NCI-H2196 treated with DMSO at 0.1 percent for 48 hours (cell line): ENCODE data around the gene SLC17A4.

ENCODE experiments used
- DNase-seq: peaks from one replicate; lab custom pipeline; 2025; ENCODE audit not compliant: unreplicated experiment; lab: John Stamatoyannopoulos, UW

Gene SLC17A4, protein sequence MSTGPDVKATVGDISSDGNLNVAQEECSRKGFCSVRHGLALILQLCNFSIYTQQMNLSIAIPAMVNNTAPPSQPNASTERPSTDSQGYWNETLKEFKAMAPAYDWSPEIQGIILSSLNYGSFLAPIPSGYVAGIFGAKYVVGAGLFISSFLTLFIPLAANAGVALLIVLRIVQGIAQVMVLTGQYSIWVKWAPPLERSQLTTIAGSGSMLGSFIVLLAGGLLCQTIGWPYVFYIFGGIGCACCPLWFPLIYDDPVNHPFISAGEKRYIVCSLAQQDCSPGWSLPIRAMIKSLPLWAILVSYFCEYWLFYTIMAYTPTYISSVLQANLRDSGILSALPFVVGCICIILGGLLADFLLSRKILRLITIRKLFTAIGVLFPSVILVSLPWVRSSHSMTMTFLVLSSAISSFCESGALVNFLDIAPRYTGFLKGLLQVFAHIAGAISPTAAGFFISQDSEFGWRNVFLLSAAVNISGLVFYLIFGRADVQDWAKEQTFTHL

DNA sequence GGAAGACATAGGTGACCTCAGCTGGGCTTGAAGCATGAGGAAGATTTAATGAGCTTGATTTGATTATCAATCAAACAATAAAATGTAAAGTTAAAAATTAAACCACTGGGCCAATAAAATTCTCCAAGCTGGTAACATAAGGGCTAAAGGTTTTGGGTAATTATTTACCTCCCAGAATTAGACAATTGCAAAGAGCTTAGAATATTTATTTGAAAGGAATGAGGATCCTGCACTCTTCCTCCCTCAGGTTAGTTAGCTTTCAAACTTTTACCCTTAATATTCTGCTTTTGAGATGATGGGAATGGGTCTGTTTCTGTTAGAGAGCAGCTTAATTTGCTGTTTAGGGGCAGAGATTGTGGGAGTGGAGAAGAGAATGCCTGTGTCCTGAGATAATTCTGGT, at the start of gene SLC17A4:
TSS of gene SLC17A4 (plus strand) at position 208 of the 400 bp plus-strand sequence. CDS start 7,221 bp downstream, outside the sequence.
- no peak for DNase-seq

DNA sequence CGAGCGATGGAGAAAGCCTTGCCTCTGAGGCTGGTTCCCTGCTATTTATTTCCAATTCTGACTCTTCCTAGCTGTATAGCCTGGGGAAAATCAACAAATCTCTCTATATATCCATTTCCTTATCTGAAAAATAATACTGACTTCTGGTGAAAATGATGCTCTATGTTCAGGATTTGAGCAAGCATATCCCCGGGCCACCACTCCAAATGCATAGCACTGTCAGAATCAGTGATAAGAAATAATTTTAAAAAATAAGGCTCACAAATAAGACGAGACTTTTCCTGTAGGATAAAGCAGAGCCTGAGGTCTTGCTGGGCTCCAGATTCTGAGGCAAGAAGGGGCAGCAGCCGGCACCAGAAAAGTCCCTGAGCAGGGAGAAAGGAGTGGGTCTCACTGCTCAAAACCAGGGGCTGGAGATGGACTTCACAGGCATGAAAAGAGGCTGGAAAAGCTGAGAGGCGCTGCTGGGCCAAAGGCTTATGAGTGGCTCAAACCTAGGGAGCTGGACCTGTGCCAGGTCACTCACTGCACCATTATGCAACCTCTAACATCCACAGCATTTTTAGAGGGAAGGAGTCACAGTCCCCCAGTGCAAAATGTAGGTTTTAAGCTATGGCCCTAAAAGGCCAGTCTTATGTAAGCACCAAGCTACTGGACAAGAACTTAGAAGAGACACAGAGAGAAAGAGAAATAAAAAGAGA, 48.1 kb upstream of the SLC17A4 start:
- DNase-seq: no peak

DNA sequence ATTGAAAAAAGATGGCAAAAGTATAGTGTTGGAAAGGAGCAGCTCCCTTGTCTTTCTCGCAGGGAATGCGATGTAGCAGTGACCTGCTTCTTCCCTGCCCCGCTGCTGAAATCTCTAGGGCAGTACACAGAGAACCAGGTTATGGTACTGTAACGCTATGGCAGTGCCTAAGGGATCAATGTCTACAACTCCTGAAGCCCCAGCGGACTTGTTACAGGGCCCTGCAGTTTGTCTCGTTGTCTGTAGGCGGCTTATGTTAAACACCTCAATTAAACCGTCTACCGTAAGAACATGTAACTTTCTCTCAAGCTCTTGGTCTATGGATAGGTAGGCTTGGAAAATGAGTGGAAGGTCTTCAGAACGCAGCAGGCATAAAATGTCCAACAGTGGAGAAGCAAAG, 44.8 kb upstream of the SLC17A4 start:
- no peak for DNase-seq

DNA sequence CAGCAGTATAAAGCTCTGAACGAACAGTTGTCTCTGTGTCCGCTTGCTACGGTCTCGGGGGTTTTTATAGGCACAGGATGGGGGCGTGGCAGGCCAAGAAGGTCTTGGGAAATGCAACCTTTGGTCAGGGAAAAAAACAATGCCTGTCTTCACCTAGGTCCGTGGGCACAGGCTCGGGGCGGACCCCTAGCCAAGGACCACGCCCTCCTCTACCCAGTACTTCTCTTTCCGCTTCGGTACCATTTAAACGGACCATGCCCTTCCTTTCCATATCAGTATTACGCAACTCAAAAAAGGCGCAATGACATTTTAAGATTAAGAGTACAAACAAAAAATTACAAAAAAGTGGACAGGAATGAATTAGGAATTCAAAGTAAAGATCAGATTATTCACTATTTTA, 44.3 kb upstream of the SLC17A4 start:
- no peak for DNase-seq

DNA sequence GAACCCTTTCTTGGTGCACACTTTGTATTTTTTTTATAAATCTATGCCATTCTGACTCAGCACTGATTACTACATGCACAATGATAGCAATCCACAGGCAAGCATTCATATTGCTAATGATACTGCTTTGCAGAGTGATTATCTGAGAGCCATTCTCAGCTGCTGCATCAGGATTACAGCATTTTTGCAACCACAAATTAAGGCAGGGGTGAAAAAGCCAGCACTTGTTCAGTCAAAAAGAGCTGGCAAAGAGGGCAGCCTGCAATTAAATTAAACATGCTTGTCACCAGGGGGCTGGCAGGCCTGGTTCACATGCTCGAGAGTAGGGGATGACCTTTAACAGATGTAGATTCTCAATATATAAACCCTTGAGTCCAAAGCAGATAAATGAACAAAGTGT, 40.7 kb upstream of the SLC17A4 start:
- DNase-seq: no peak

DNA sequence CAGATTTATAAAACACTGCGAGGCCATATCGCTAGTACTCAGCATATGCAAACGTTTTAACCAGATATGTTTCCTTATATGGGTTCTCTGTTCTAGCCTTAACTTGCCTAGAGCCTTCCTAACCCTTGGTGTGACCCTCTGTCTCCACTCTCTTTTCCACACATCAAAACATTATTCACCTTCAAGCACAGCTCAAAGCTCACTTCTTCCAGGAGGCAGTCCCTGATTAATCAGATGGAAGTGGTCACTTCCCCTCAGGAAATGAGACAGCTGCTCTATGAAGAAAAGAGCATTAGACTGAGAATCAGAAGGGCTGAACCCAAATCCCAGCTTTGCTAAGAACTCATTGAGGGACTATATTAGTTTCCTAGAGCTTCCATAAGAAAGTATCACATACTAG, 39.8 kb upstream of the SLC17A4 start:
- DNase-seq: no peak

DNA sequence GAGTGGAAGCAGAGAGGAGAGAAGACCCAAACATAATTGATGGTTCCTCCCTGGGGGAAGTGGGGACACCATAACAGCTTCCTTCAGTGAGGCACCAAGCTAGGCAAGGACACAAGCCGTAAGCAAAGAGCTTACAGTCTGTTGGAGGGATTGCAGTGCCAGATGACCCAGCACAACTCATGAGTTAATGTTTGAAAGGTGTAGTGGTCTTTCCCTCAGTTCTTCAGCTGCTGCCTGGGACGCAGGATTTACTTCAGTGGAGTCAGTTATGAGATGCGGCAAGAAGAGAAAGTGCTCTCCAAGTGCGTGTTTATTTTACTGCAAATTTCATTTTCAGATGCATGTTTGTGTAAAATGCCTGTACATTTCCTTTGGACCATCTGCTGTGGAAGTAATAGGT, 38.7 kb upstream of the SLC17A4 start:
- no peak for DNase-seq

DNA sequence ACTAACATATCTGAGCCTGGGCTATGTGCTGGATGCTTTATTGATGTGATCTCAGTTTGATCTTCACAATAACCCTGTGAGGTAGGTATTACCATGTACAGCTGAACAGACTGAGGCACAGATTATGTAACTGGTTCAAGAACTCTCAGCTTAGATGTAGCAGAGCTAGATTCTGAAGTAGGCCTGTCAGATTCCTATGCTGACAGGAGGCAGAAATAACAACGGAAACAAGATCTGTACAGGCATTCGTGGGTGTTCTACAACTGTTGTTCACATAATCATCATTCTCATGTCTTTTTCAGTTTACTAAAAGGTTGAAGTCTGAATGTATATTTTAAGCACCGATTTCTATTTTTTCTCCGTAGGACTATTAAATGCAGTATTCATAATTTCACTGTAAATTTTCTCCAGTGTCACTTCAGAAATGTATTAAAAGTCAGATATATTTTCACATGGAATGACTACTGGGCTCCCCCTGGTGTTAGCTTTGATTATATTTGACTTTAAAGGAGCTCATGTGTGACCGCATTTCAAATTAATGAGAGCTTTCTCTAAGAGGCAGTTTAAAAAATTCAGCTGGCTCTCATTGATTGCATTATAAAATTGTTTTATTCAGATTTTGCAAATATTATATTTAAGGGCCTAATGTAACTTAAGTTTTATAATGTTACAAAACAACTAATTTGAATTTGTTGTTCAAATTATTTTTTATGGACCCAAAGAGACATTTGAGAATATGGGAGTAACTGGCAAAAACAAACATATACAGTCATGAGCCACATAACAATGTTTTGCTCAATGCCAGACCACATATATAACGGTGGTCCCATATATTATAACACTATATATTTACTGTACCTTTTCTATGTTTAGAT, 36.4 kb upstream of the SLC17A4 start:
- peak; percentile 20 for DNase-seq

DNA sequence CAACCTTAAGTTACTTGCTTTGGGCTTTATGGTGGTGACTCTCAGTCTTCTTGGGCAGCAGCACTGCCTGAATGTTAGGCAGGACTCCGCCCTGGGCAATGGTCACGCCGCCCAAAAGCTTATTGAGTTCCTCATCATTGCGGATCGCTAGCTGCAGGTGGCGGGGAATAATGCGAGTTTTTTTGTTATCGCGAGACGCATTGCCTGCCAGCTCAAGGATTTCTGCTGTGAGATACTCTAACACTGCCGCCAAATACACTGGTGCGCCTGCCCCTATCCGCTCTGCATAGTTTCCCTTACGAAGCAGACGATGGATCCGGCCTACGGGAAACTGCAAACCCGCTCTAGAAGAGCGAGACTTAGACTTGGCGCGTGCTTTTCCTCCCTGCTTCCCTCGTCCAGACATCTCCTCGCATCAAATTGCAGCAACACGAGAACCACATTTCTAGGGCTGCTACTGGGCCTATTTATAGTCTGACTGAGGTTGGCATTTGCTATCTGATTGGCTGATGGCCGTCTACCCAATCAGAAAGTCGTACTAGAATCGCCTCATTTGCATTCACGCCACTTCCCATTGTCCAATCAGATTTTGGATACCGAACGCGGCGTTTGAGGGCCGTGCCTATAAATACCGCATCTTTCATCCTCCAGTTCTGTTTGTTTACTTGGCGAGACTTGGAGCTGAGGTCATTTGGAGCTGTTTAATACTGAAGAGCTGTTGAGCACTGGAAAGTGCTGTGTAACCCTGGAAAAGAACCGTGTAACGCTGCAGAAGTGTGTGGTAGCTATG, 28.2 kb upstream of the SLC17A4 start:
- DNase-seq: no peak

DNA sequence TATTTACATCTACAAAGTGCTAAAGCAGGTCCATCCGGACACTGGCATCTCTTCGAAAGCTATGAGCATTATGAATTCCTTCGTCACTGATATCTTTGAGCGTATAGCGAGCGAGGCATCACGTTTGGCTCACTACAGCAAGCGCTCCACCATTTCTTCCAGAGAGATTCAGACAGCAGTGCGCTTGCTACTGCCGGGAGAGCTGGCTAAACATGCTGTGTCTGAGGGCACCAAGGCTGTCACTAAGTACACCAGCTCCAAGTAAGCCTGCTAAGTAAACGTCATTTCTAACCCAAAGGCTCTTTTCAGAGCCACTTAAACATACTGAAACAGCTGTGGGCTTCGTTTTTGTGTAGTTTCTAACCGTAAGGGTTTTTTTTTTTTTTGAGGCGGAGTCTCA, 27.5 kb upstream of the SLC17A4 start:
- no peak for DNase-seq

DNA sequence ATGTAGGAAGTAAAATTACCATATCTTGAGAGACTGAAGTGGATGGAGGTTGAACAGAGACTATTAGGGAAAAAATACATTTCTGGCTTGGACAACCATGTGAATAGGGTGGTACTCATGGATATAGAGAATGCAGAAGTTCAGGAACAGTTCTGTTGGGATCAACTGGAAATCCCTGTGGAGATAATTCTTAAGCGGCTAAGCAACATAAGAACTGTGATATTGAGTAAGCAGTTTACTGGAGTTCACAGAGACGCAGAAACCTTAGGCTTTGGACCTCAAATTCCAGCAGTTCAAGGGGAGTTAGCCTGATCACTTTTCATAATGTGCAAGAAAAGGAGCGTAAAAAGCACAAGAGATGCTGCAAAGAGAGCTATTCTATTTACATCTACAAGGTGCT, 23.6 kb upstream of the SLC17A4 start:
- no peak for DNase-seq

DNA sequence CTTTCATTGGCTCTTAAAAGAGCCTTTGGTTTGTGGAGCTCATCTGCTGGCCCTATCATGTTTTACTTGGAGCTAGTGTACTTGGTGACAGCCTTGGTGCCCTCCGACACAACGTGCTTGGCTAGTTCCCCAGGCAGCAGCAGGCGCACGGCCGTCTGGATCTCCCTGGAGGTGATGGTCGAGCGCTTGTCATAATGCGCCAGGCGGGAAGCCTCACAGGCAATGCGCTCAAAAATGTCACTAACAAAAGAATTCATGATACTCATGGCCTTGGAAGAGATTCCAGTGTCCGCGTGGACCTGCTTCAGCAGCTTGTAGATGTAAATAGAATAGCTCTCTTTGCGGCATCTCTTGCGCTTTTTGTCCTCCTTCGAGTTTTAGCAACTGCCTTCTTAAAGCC, 22.8 kb upstream of the SLC17A4 start:
- DNase-seq: no peak

DNA sequence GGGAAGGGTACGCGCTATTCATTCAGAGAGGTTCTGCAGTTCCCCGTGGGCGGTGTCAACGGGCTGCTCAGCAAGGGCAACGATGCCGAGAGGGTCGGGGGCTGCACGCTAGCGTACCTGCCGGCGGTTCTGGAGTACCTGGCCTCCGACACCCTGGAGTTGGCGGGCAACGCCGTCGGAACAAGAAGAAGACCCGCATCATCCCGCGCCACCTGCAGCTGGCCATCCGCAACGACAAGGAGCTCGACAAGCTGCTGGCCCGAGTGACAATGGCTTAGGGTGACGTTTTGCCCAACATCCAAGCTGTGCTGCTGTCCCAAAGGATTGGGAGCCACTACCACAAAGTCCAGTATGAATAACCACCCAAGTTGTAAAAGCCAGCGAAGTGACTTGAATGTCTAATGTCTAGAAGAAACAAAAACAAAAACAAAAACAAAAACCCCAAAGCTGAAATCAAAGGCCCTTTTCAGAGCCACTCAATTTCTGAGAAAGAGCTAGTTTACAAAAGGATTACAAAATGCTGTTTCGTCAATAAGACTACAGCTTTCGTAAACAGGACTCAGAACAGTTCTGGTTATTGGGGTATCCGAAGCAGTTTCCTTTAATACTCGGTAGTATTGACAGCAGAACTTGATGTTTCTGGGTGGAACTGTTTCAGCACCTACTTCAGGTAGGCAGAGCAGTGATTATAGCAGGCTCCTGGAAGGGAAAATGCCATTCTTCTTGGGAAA, 21.9 kb upstream of the SLC17A4 start:
- no peak for DNase-seq

DNA sequence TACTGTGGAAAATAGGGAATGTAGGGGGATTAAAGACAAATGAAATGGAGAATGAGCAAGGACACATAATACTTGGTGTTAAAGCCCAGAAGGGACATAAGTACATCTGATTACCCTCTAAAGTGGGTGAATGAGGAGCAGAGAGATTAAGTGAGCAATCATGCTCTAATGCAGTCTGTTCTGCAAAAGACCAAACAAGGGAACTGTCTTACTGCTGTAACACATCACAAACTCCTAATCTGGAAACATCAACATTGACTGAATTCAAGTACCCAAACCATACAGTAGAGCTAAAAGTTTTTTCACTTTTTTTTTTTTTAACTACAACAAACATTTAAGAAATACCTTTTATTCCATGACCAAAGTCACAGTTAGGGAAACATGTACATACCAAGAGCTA, 19.3 kb upstream of the SLC17A4 start:
- DNase-seq: no peak

DNA sequence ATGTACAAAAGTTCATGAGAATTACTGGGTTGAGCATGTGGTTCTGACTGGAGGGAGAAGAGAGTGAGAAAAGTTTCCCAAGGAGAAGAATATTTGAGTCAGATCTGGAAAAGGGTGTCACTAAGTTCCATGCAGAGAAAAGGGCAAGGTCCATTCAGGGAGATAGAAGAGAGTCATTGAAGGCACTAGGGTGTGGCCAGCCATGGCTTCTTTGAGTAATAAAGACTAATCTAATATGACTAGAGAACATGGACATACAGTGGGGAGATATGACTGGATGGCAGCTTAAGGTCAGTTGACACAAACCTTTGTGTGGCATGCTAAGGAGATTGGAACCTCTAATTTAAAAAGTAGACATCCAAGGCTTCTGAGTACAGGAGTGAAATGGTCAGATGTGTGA, 10.7 kb upstream of the SLC17A4 start:
- DNase-seq: no peak

DNA sequence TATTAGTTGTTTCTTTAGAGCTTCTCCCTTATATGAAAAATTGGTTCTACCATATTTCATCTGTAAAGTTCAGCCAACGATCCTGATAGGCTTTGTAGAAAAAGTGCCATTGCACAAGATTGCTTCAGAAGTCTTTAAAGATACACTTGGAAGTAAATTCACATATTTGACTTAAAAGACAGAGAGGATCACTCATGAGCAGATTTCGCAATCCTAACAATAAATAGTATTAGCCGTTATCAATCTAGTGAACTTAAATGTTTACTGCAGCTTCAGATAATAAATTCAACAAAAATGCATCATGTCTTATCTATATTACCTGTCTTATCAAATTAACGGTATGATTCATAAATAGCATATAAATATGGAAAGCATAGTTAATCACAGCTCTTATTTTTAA, 8.7 kb upstream of the SLC17A4 start:
- DNase-seq: no peak

DNA sequence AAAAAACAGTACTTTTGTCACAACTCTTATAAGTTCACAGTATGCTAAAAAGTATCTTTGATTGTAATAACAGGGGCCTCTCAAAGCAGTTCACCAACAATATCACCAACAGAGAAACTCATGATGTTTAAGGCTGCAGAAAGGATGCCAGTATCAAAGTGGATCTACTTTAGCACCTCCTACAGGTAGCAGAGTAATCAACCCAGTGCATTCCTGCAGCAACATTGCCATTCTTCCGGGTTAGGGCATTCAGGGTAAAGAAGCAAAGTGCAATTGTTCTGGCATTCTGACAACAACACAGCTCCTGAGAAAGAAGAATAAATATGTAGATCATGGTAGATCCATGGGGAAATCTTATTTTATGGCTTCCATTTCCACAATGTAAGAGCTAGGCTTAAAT, 7.6 kb upstream of the SLC17A4 start:
- no peak for DNase-seq

DNA sequence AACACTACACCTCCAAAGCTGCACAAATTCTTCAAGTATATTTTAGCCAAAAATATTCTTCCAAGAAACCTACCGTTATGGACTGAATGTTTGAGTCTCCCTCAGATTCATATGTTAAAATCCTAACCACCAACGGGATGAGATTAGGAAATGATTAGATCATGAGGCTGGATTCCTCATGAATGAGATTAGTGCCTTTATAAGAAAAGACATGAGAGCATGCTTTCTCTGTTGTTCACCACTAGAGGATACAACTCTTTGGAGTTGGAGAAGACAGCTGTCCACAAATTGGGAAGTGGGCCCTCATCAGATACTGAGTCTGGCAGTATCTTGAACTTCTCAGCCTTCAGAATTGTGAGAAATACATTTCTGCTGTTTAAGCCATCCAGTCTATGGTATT, 7.1 kb upstream of the SLC17A4 start:
- no peak for DNase-seq

DNA sequence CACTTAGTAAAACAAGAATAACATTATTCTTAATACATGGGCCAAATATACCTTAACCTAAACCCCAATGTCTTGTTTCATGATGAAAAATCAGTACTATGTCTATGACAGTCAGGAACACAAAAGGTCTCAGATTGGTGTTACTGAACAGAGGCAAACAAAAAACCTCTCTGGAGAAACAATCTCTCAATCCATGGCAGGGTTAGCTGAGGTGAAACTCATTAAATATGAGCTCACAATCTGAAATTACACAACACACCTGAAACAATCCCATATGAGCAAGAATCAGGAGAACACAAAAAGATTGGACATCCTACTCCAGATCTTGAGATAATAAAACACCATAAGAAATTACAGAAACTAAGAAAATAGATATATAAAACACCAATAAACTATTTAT, 6.5 kb upstream of the SLC17A4 start:
- DNase-seq: no peak
